HEK293 (cell line): ENCODE data around the gene OBP2B.
"Not testable (repeated sequence)": the region's sequence is repeated elsewhere in the genome, so short reads cannot be mapped to it uniquely, and the experiment has no call there.

Source experiments
- CTCF ChIA-PET: fragments of 350-600 bp; formaldehyde crosslinking; extraction: SDS; loops from one replicate; lab custom pipeline; 2021; ENCODE audit warnings: antibody characterized with exemption; lab: Yijun Ruan, JAX
- POLR2A ChIA-PET: fragments of 300-600 bp; formaldehyde crosslinking; extraction: SDS; loops from one replicate; lab custom pipeline; 2020; ENCODE audit warnings: antibody characterized with exemption, inconsistent platforms; lab: Yijun Ruan, JAX
- H3K27ac ChIP-seq: fragments of 200-500 bp; sonication (Bioruptor generic); 2 replicates; pipeline ENCODE4 v1.5.1; 2014; ENCODE audit warnings: low read depth, low read length, control low read depth, inconsistent platforms; ENCODE audit errors: extremely low read depth
- H3K36me3 ChIP-seq, 2 experiments: fragments of 200-500 bp in 1 of 2; sonication (Bioruptor generic) in 1 of 2; 1 replicate in 1 of 2; 2 replicates in 1 of 2; pipeline ENCODE4 v1.5.1; 2014 to 2017; ENCODE audit warnings: inconsistent platforms in 2 of 2, low read length in 2 of 2; ENCODE audit not compliant: control insufficient read depth in 2 of 2, insufficient read depth in 1 of 2
- H3K4me1 ChIP-seq: fragments of 200-500 bp; sonication (Bioruptor generic); 2 replicates; pipeline ENCODE4 v1.5.1; 2014; ENCODE audit warnings: mild to moderate bottlenecking, low read length, inconsistent platforms; ENCODE audit not compliant: control insufficient read depth, insufficient read depth
- H3K4me3 ChIP-seq: 2 replicates; pipeline ENCODE4 v1.5.1; 2011; ENCODE audit warnings: low read depth, mild to moderate bottlenecking, control low read depth, low read length, moderate library complexity
- H3K9me3 ChIP-seq: fragments of 200-500 bp; sonication (Bioruptor generic); 2 replicates; pipeline ENCODE4 v1.5.1; 2014; ENCODE audit warnings: low read depth, low read length, inconsistent platforms; ENCODE audit not compliant: control insufficient read depth, insufficient read depth
- AEBP2 ChIP-seq: fragments of 450-650 bp; formaldehyde crosslinking; IDR thresholded peaks from 2 replicates; pipeline ENCODE4 v1.5.1; 2016; ENCODE audit warnings: missing biosample characterization, missing genetic modification characterization, borderline replicate concordance
- KLF9 ChIP-seq: fragments of 450-650 bp; formaldehyde crosslinking; IDR thresholded peaks from 2 replicates; pipeline ENCODE4 v1.5.1; 2016; ENCODE audit warnings: missing biosample characterization, missing genetic modification characterization, low read depth
- SETDB1 ChIP-seq: IDR thresholded peaks from one replicate; pipeline ENCODE4 v1.6.1; 2017; ENCODE audit warnings: mild to moderate bottlenecking, low read length, moderate library complexity, mixed read lengths; ENCODE audit not compliant: insufficient read length
- TSHZ1 ChIP-seq: fragments of 450-650 bp; formaldehyde crosslinking; IDR thresholded peaks from 2 replicates; pipeline ENCODE4 v1.5.1; 2016; ENCODE audit warnings: missing biosample characterization, missing genetic modification characterization, borderline replicate concordance
- WT1 ChIP-seq: fragments of 450-650 bp; formaldehyde crosslinking; IDR thresholded peaks from 2 replicates; pipeline ENCODE4 v1.5.1; 2016; ENCODE audit warnings: missing biosample characterization, missing genetic modification characterization
- ZBTB20 ChIP-seq: fragments of 450-650 bp; formaldehyde crosslinking; IDR thresholded peaks from 2 replicates; pipeline ENCODE4 v1.5.1; 2016; ENCODE audit warnings: missing biosample characterization, missing genetic modification characterization
- ZBTB8A ChIP-seq: fragments of 450-650 bp; formaldehyde crosslinking; IDR thresholded peaks from 2 replicates; pipeline ENCODE4 v1.5.1; 2016; ENCODE audit warnings: missing biosample characterization, missing genetic modification characterization
- ZNF132 ChIP-seq: fragments of 450-650 bp; formaldehyde crosslinking; IDR thresholded peaks from 2 replicates; pipeline ENCODE4 v1.5.1; 2017; ENCODE audit warnings: missing biosample characterization, missing genetic modification characterization, borderline replicate concordance
- ZNF174 ChIP-seq: fragments of 450-650 bp; formaldehyde crosslinking; IDR thresholded peaks from 2 replicates; pipeline ENCODE4 v1.5.0; 2017; ENCODE audit warnings: missing biosample characterization, mild to moderate bottlenecking, missing genetic modification characterization
- ZNF274 ChIP-seq, 2 experiments: fragments of 200-500 bp in 1 of 2; fragments of 450-650 bp in 1 of 2; sonication (Bioruptor generic) in 1 of 2; formaldehyde crosslinking in 1 of 2; IDR thresholded peaks; 2 replicates each; pipeline versions ENCODE4 v1.5.1 to v1.6.1; 2014 to 2016; ENCODE audit warnings: borderline replicate concordance in 1 of 2, inconsistent platforms in 1 of 2, low read length in 1 of 2, missing biosample characterization in 1 of 2, missing genetic modification characterization in 1 of 2
- ZNF311 ChIP-seq: fragments of 450-650 bp; formaldehyde crosslinking; IDR thresholded peaks from 2 replicates; pipeline ENCODE4 v1.5.1; 2017; ENCODE audit warnings: missing biosample characterization, missing genetic modification characterization, borderline replicate concordance
- ZNF324 ChIP-seq: fragments of 450-650 bp; formaldehyde crosslinking; IDR thresholded peaks from 2 replicates; pipeline ENCODE4 v1.5.1; 2016; ENCODE audit warnings: missing biosample characterization, missing genetic modification characterization
- ZNF394 ChIP-seq: fragments of 450-650 bp; formaldehyde crosslinking; IDR thresholded peaks from 2 replicates; pipeline ENCODE4 v1.5.1; 2016; ENCODE audit warnings: missing biosample characterization, missing genetic modification characterization, mild to moderate bottlenecking, moderate library complexity, borderline replicate concordance
- ZNF692 ChIP-seq: fragments of 450-650 bp; formaldehyde crosslinking; IDR thresholded peaks from 2 replicates; pipeline ENCODE4 v1.5.1; 2016; ENCODE audit warnings: missing biosample characterization, missing genetic modification characterization
- ZNF707 ChIP-seq: fragments of 450-650 bp; formaldehyde crosslinking; IDR thresholded peaks from 2 replicates; pipeline ENCODE4 v1.5.1; 2016; ENCODE audit warnings: missing biosample characterization, missing genetic modification characterization
- ZNF768 ChIP-seq: fragments of 450-650 bp; formaldehyde crosslinking; IDR thresholded peaks from 2 replicates; pipeline ENCODE4 v1.5.1; 2018; ENCODE audit warnings: missing biosample characterization, mild to moderate bottlenecking, missing genetic modification characterization
- ZNF837 ChIP-seq: fragments of 450-650 bp; formaldehyde crosslinking; IDR thresholded peaks from 2 replicates; pipeline ENCODE4 v1.5.1; 2016; ENCODE audit warnings: missing biosample characterization, missing genetic modification characterization
- TF ChIP-seq, protein P1 (sequence below): fragments of 450-650 bp; formaldehyde crosslinking; IDR thresholded peaks from 2 replicates; pipeline ENCODE4 v1.5.1; 2017; ENCODE audit warnings: missing biosample characterization, missing genetic modification characterization

The OBP2B gene

DNA sequence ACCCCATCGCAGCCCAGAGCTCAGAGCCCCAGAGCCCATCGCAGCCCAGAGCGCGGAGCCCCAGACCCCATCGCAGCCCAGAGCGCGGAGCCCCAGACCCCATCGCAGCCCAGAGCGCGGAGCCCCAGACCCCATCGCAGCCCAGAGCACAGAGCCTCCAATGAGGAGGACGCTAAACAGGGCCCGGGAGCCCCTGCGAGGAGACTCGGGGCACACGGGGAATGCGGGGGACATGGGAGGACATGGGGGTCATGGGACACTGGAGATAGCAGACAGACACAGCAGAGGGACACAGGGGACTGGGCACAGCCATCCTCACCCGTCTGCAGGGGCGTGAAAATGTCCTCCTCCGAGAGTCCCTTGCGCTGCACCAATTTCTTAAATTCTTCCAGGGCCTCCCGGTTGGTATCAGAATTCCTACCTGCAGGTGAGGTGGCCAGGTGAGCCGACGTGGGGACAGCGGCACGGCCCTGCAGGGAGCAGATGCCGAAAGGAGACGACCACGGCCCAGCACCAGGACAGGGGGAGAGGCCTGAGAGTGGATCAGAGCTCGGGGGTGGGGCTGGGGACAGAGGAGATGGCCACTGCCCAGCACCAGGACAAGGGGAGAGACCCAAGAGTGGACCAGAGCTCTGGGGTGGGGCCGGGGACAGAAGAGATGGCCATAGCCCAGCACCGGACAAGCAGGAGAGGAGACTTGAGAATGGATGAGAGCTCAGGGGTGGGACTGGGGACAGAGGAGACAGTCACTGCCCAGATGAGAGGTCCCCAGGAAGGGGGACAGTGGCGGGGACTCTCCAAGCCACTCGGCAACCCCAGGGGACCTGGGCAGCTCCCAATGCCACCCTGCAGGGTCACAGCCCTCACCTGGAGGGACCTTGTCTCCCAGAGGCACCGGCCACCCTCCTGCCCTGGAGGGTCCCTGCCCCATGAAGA is 2.8 kb downstream of the OBP2B start:
- no peaks in the 10 kb centered on the region for H3K36me3 ChIP-seq
- CTCF ChIA-PET, result interaction anchor here (1.4 kb wide), 1 partner anchor 20 kb away, joined by 8 read pairs; no protein-coding TSS in a partner anchor
- POLR2A ChIA-PET, result no interaction called here
- TF ChIP-seq AEBP2 (tag by site-specific recombination) (no peak), ZNF274 (IDR thresholded peaks at IDR 0.05; ENCODE audit: low read length) (no peak), ZNF274 (tag by site-specific recombination; IDR thresholded peaks at IDR 0.05; ENCODE audit: borderline replicate concordance) (no peak), WT1 (tag by site-specific recombination) (no peak), ZNF311 (tag by site-specific recombination) (no peak), ZNF692 (no peak), ZNF768 (no peak), TSHZ1 (tag by site-specific recombination) (no peak), KLF9 (tag by site-specific recombination) (no peak), SETDB1 (no peak), ZNF324 (tag by site-specific recombination) (no peak), ZNF707 (tag by site-specific recombination) (no peak), ZNF394 (tag by site-specific recombination) (no peak), ZNF132 (tag by site-specific recombination) (no peak), ZNF174 (no peak), ZBTB8A (tag by site-specific recombination) (no peak), ZBTB20 (tag by site-specific recombination) (no peak), ZNF837 (tag by site-specific recombination) (no peak)
- TF ChIP-seq, protein P1, sequence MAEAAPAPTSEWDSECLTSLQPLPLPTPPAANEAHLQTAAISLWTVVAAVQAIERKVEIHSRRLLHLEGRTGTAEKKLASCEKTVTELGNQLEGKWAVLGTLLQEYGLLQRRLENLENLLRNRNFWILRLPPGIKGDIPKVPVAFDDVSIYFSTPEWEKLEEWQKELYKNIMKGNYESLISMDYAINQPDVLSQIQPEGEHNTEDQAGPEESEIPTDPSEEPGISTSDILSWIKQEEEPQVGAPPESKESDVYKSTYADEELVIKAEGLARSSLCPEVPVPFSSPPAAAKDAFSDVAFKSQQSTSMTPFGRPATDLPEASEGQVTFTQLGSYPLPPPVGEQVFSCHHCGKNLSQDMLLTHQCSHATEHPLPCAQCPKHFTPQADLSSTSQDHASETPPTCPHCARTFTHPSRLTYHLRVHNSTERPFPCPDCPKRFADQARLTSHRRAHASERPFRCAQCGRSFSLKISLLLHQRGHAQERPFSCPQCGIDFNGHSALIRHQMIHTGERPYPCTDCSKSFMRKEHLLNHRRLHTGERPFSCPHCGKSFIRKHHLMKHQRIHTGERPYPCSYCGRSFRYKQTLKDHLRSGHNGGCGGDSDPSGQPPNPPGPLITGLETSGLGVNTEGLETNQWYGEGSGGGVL (tag by site-specific recombination), result no peak
- H3K4me1 ChIP-seq, result no peaks in the 10 kb centered on the region
- H3K27ac ChIP-seq, result no peak overlapping the region
- no peaks in the 10 kb centered on the region for H3K9me3 ChIP-seq
- H3K4me3 ChIP-seq, result no peak overlapping the region

- H3K9me3 ChIP-seq, H3K4me1 ChIP-seq, POLR2A ChIA-PET, H3K4me3 ChIP-seq, H3K27ac ChIP-seq, CTCF ChIA-PET, H3K36me3 ChIP-seq: not testable (repeated sequence)
Observed at GRCh38 chr9:133205481-133205887, 3.6 kb downstream of the OBP2B start.
